H9 (cell line): ENCODE data around the gene PFKP. TPM values are rescaled to one million over a fixed set of nuclear protein-coding genes. Genes with fewer than 3 reads are reported as not detected.

Source experiments
- DNase-seq: peaks from one replicate; pipeline ENCODE4 v3.0.0-alpha.2; 2017
- H2AFZ ChIP-seq: one replicate; pipeline ENCODE4 v1.6.1; 2013; ENCODE audit warnings: mild to moderate bottlenecking, low read length, control low read depth, moderate library complexity
- H2AK5ac ChIP-seq: 2 replicates; pipeline ENCODE4 v1.6.1; 2013; ENCODE audit warnings: low read length, control low read depth, mixed read lengths; ENCODE audit not compliant: insufficient read length
- H2BK120ac ChIP-seq: one replicate; pipeline ENCODE4 v1.6.1; 2013; ENCODE audit warnings: low read depth, mild to moderate bottlenecking, low read length, control low read depth, inconsistent platforms; ENCODE audit not compliant: poor library complexity, severe bottlenecking
- H2BK12ac ChIP-seq: 2 replicates; pipeline ENCODE4 v1.6.1; 2013; ENCODE audit warnings: low read length, control low read depth, mixed read lengths, low read depth; ENCODE audit not compliant: insufficient read length
- H2BK15ac ChIP-seq: 2 replicates; pipeline ENCODE4 v1.6.1; 2013; ENCODE audit warnings: low read depth, low read length, control low read depth
- H2BK20ac ChIP-seq: one replicate; pipeline ENCODE4 v1.6.1; 2013; ENCODE audit warnings: low read depth, mild to moderate bottlenecking, low read length, control low read depth, inconsistent platforms; ENCODE audit not compliant: poor library complexity, severe bottlenecking
- H2BK5ac ChIP-seq: 2 replicates; pipeline ENCODE4 v1.6.1; 2013; ENCODE audit warnings: low read length, control low read depth, mixed read lengths; ENCODE audit not compliant: insufficient read length
- H3K14ac ChIP-seq: 2 replicates; pipeline ENCODE4 v1.6.1; 2013; ENCODE audit warnings: low read length, control low read depth; ENCODE audit not compliant: insufficient read depth
- H3K18ac ChIP-seq: 2 replicates; pipeline ENCODE4 v1.6.1; 2013; ENCODE audit warnings: low read depth, mild to moderate bottlenecking, mixed read lengths, low read length, control low read depth; ENCODE audit not compliant: insufficient read length
- H3K23ac ChIP-seq: 2 replicates; pipeline ENCODE4 v1.6.1; 2013; ENCODE audit warnings: low read length, control low read depth, mixed read lengths, low read depth; ENCODE audit not compliant: insufficient read length
- H3K23me2 ChIP-seq: 2 replicates; pipeline ENCODE4 v1.6.1; 2013; ENCODE audit warnings: low read depth, mild to moderate bottlenecking, mixed read lengths, low read length, control low read depth; ENCODE audit not compliant: insufficient read length, poor library complexity, severe bottlenecking
- H3K27ac ChIP-seq: 2 replicates; pipeline ENCODE4 v1.5.1; 2013; ENCODE audit warnings: low read length, control low read depth, mixed read lengths, low read depth; ENCODE audit not compliant: insufficient read length
- H3K27me3 ChIP-seq: 2 replicates; pipeline ENCODE4 v1.6.1; 2013; ENCODE audit warnings: low read length, control low read depth, inconsistent platforms; ENCODE audit not compliant: insufficient read depth
- H3K4ac ChIP-seq: 2 replicates; pipeline ENCODE4 v1.6.1; 2013; ENCODE audit warnings: low read depth, mild to moderate bottlenecking, control low read depth, inconsistent platforms, low read length, moderate library complexity
- H3K4me1 ChIP-seq: 2 replicates; pipeline ENCODE4 v1.6.1; 2013; ENCODE audit warnings: low read length, control low read depth, inconsistent platforms; ENCODE audit not compliant: insufficient read depth
- H3K4me2 ChIP-seq: 2 replicates; pipeline ENCODE4 v1.6.1; 2013; ENCODE audit warnings: low read length, control low read depth, mixed read lengths; ENCODE audit not compliant: insufficient read length, insufficient read depth
- H3K56ac ChIP-seq: 2 replicates; pipeline ENCODE4 v1.6.1; 2013; ENCODE audit warnings: low read depth, mild to moderate bottlenecking, mixed read lengths, low read length, control low read depth; ENCODE audit not compliant: insufficient read length
- H3K79me1 ChIP-seq: 2 replicates; pipeline ENCODE4 v1.6.1; 2013; ENCODE audit warnings: low read depth, mild to moderate bottlenecking, moderate library complexity, low read length, control low read depth, inconsistent platforms; ENCODE audit not compliant: insufficient read depth, poor library complexity, severe bottlenecking
- H3K79me2 ChIP-seq: 2 replicates; pipeline ENCODE4 v1.6.1; 2013; ENCODE audit warnings: low read length, control low read depth, inconsistent platforms; ENCODE audit not compliant: insufficient read depth
- H3K9ac ChIP-seq: 2 replicates; pipeline ENCODE4 v1.6.1; 2013; ENCODE audit warnings: low read length, control low read depth, mixed read lengths; ENCODE audit not compliant: insufficient read length; ENCODE audit errors: extremely low read depth
- H3K9me3 ChIP-seq: one replicate; pipeline ENCODE4 v1.6.1; 2013; ENCODE audit warnings: low read depth, low read length, inconsistent platforms; ENCODE audit not compliant: control insufficient read depth
- H3T11ph ChIP-seq: one replicate; pipeline ENCODE4 v1.6.1; 2013; ENCODE audit warnings: mild to moderate bottlenecking, low read length, control low read depth, inconsistent platforms
- H4K20me1 ChIP-seq: one replicate; pipeline ENCODE4 v1.6.1; 2013; ENCODE audit not compliant: control insufficient read depth, insufficient read length, insufficient read depth
- H4K5ac ChIP-seq: 2 replicates; pipeline ENCODE4 v1.6.1; 2013; ENCODE audit warnings: low read depth, mild to moderate bottlenecking, mixed read lengths, low read length, control low read depth; ENCODE audit not compliant: insufficient read length
- H4K8ac ChIP-seq: replicated peaks from 2 replicates; pipeline ENCODE4 v1.6.1; 2013; ENCODE audit warnings: low read length, control low read depth, mixed read lengths, low read depth; ENCODE audit not compliant: insufficient read length
- H4K91ac ChIP-seq: 2 replicates; pipeline ENCODE4 v1.6.1; 2013; ENCODE audit warnings: low read depth, mild to moderate bottlenecking, moderate library complexity, mixed read lengths, low read length, control low read depth; ENCODE audit not compliant: insufficient read length
- H3K27ac Mint-ChIP-seq, 3 experiments: 2 replicates in 2 of 3; 3 replicates in 1 of 3; pipeline ENCODE4 v1.8.0; 2020 to 2021; ENCODE audit warnings: mixed read lengths in 3 of 3, mild to moderate bottlenecking in 1 of 3, moderate library complexity in 1 of 3
- H3K27me3 Mint-ChIP-seq: 2 replicates; pipeline ENCODE4 v1.8.0; 2021; ENCODE audit warnings: low read depth, mild to moderate bottlenecking, moderate library complexity, mixed read lengths
- H3K36me3 Mint-ChIP-seq, 3 experiments: 2 replicates in 2 of 3; 3 replicates in 1 of 3; pipeline ENCODE4 v1.8.0; 2020 to 2021; ENCODE audit warnings: low read depth in 3 of 3, mixed read lengths in 3 of 3; ENCODE audit not compliant: insufficient read depth in 1 of 3
- H3K4me1 Mint-ChIP-seq, 2 experiments: 2 replicates each; pipeline ENCODE4 v1.8.0; 2020; ENCODE audit warnings: mixed read lengths in 2 of 2
- H3K4me3 Mint-ChIP-seq, 2 experiments: 2 replicates in 1 of 2; 3 replicates in 1 of 2; pipeline ENCODE4 v1.8.0; 2020 to 2021; ENCODE audit warnings: mild to moderate bottlenecking in 2 of 2, mixed read lengths in 2 of 2, moderate library complexity in 1 of 2
- H3K9me3 Mint-ChIP-seq, 2 experiments: 2 replicates in 1 of 2; 3 replicates in 1 of 2; pipeline ENCODE4 v1.8.0; 2020; ENCODE audit warnings: mild to moderate bottlenecking in 2 of 2, mixed read lengths in 2 of 2, moderate library complexity in 1 of 2
- WGBS: extraction: QIAGEN DNeasy Blood & Tissue Kit; methylation state at CpG from one replicate; pipeline ENCODE4 v1.1.7; 2013; ENCODE audit warnings: missing lambda C conversion rate, low lambda C conversion rate, mixed read lengths; ENCODE audit not compliant: insufficient read length; ENCODE audit errors: extremely low coverage; 5-methylcytosine and 5-hydroxymethylcytosine counted together
- total RNA-seq: library from RNA; stranded (reverse); gene quantifications from 2 replicates; pipeline ENCODE4 v1.2.1, GENCODE V29; 2021
- TF ChIP-seq, protein P1 (sequence below): fragments of 200-600 bp; sonication (generic); conservative IDR thresholded peaks from 3 replicates; pipeline ENCODE4 v1.8.0; 2021; ENCODE audit warnings: antibody characterized with exemption, mild to moderate bottlenecking

The PFKP gene
- total RNA-seq, 1 experiment from 2014 or later: 145 TPM

DNA sequence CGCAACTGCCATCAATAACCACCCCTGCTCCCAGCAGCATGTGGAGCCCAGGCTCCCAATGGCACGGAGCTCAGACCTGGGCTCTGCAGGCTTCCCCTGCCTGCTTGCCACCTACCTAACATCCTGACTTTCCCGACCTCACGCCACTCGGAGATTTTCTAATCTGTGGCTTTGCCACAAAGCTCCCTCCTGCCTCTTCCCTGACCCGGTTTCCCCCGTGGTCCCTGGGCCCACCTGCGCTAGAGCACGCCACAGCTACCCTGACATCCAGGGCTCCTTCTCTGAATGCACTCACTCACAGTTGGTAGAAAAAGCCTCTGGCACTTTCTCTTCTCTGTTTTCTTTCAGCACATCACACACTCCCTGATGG is 85.2 kb downstream of the PFKP start:
- H3K23me2 ChIP-seq: no peaks in the 10 kb centered on the region
- H2AK5ac ChIP-seq: no peak overlapping the region
- H2BK12ac ChIP-seq: no peak overlapping the region
- no peaks in the 10 kb centered on the region for H3K79me2 ChIP-seq
- H4K5ac ChIP-seq: no peak overlapping the region
- H4K91ac ChIP-seq: no peak overlapping the region
- no peak overlapping the region for H3K4ac ChIP-seq
- H3K27me3 ChIP-seq: no peaks in the 10 kb centered on the region
- H3K23ac ChIP-seq: no peak overlapping the region
- no peak overlapping the region for H3T11ph ChIP-seq
- H3K4me1 Mint-ChIP-seq: no peaks in the 10 kb centered on the region
- no peak overlapping the region; a peak in 1 of 5 replicates for H3K4me3 Mint-ChIP-seq
- H3K18ac ChIP-seq: no peak overlapping the region
- H2BK120ac ChIP-seq: no peak overlapping the region
- H3K27ac Mint-ChIP-seq: no peak overlapping the region; a peak in 3 of 7 replicates
- no peak overlapping the region for H2BK5ac ChIP-seq
- WGBS: no CpG with 5 or more reads among the region's 9 CpGs
- H2BK15ac ChIP-seq: no peak overlapping the region
- H3K56ac ChIP-seq: no peak overlapping the region
- H3K4me1 ChIP-seq: no peaks in the 10 kb centered on the region
- H3K14ac ChIP-seq: no peak overlapping the region
- H2BK20ac ChIP-seq: no peak overlapping the region
- no peaks in the 10 kb centered on the region for H4K20me1 ChIP-seq
- H3K9ac ChIP-seq: no peak overlapping the region
- H3K36me3 Mint-ChIP-seq: peaks cover 19 to 68% (median 52%) of the 10 kb centered on the region in 3 experiments; a peak in 6 of 7 replicates
- TF ChIP-seq, protein P1, sequence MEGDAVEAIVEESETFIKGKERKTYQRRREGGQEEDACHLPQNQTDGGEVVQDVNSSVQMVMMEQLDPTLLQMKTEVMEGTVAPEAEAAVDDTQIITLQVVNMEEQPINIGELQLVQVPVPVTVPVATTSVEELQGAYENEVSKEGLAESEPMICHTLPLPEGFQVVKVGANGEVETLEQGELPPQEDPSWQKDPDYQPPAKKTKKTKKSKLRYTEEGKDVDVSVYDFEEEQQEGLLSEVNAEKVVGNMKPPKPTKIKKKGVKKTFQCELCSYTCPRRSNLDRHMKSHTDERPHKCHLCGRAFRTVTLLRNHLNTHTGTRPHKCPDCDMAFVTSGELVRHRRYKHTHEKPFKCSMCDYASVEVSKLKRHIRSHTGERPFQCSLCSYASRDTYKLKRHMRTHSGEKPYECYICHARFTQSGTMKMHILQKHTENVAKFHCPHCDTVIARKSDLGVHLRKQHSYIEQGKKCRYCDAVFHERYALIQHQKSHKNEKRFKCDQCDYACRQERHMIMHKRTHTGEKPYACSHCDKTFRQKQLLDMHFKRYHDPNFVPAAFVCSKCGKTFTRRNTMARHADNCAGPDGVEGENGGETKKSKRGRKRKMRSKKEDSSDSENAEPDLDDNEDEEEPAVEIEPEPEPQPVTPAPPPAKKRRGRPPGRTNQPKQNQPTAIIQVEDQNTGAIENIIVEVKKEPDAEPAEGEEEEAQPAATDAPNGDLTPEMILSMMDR: no peak
- no peak overlapping the region for H3K27ac ChIP-seq
- H3K4me2 ChIP-seq: no peak overlapping the region
- H3K79me1 ChIP-seq: no peaks in the 10 kb centered on the region
- no peaks in the 10 kb centered on the region for H3K9me3 Mint-ChIP-seq
- no peaks in the 10 kb centered on the region for H3K27me3 Mint-ChIP-seq
- H4K8ac ChIP-seq: no peak overlapping the region
- DNase-seq: no peak
- H3K9me3 ChIP-seq: no peaks in the 10 kb centered on the region
- H2AFZ ChIP-seq: no peak overlapping the region
